HepG2 (cell line): Measurements from ENCODE around the gene EIF1. TPM values are rescaled to one million over a fixed set of nuclear protein-coding genes. Genes with fewer than 3 reads are reported as not detected.

Experiments used
- ARNT ChIP-seq: fragments of 450-650 bp; IDR thresholded peaks from 2 replicates; pipeline ENCODE4 v1.6.1; 2017
- KLF12 ChIP-seq: sonication (generic); formaldehyde crosslinking; IDR thresholded peaks from 2 replicates; pipeline ENCODE4 v1.4.0; 2020; ENCODE audit warnings: missing genetic modification reagents, borderline replicate concordance
- NPAS2 ChIP-seq: sonication (generic); formaldehyde crosslinking; IDR thresholded peaks from 2 replicates; pipeline ENCODE4 v1.8.0; 2022; ENCODE audit warnings: mild to moderate bottlenecking, missing genetic modification reagents, borderline replicate concordance
- SRSF1 ChIP-seq: fragments of 200-400 bp; formaldehyde crosslinking; optimal IDR thresholded peaks from 2 replicates; pipeline ENCODE3; 2017; ENCODE audit warnings: mild to moderate bottlenecking, low read depth, low read length, moderate library complexity
- TP53 ChIP-seq: sonication (generic); formaldehyde crosslinking; conservative IDR thresholded peaks from 2 replicates; pipeline ENCODE4 v1.4.0; 2020; ENCODE audit warnings: missing genetic modification reagents
- ZMYM3 ChIP-seq: sonication (generic); formaldehyde crosslinking; IDR thresholded peaks from 2 replicates; pipeline ENCODE4 v1.5.1; 2020; ENCODE audit warnings: mild to moderate bottlenecking, missing genetic modification reagents
- ZNF12 ChIP-seq: sonication (generic); formaldehyde crosslinking; IDR thresholded peaks from 2 replicates; pipeline ENCODE4 v1.5.0; 2020; ENCODE audit warnings: missing genetic modification reagents
- ZNF18 ChIP-seq: sonication (generic); formaldehyde crosslinking; IDR thresholded peaks from 2 replicates; pipeline ENCODE4 v1.8.0; 2022; ENCODE audit warnings: mild to moderate bottlenecking, missing genetic modification reagents; ENCODE audit not compliant: insufficient replicate concordance
- ZNF333 ChIP-seq: sonication (generic); formaldehyde crosslinking; IDR thresholded peaks from 2 replicates; pipeline ENCODE4 v1.4.0; 2020; ENCODE audit warnings: mild to moderate bottlenecking, missing genetic modification reagents, borderline replicate concordance
- ZNF512 ChIP-seq: sonication (generic); formaldehyde crosslinking; IDR thresholded peaks from 2 replicates; pipeline ENCODE4 v1.4.0; 2020; ENCODE audit warnings: mild to moderate bottlenecking, missing genetic modification reagents
- ZNF543 ChIP-seq: sonication (generic); formaldehyde crosslinking; IDR thresholded peaks from 2 replicates; pipeline ENCODE4 v1.4.0; 2020; ENCODE audit warnings: mild to moderate bottlenecking, missing genetic modification reagents
- ZNF563 ChIP-seq: sonication (generic); formaldehyde crosslinking; IDR thresholded peaks from 2 replicates; pipeline ENCODE4 v1.8.0; 2022; ENCODE audit warnings: mild to moderate bottlenecking, moderate library complexity, missing genetic modification reagents
- ZNF761 ChIP-seq: sonication (generic); formaldehyde crosslinking; conservative IDR thresholded peaks from 2 replicates; pipeline ENCODE4 v1.4.0; 2020; ENCODE audit warnings: mild to moderate bottlenecking, missing genetic modification reagents
- ZNF816 ChIP-seq: sonication (generic); formaldehyde crosslinking; IDR thresholded peaks from 2 replicates; pipeline ENCODE4 v1.8.0; 2022; ENCODE audit warnings: missing genetic modification reagents, mild to moderate bottlenecking, borderline replicate concordance
- ZSCAN31 ChIP-seq: sonication (generic); formaldehyde crosslinking; IDR thresholded peaks from 2 replicates; pipeline ENCODE4 v1.5.0; 2020; ENCODE audit warnings: low read depth, mild to moderate bottlenecking, missing genetic modification reagents
- polyA plus RNA-seq, 8 experiments: library from polyadenylated mRNA; depleted of rRNA in 3 of 8; stranded (reverse) in 7 of 8; unstranded in 1 of 8; fragments of >200 nt; fragmentation: Illumina TruSeq in 4 of 8; extraction: Trizol in 4 of 8; gene quantifications; 2 replicates each; pipeline versions ENCODE4 v1.2.1 to v1.2.3, GENCODE V29; 2011 to 2016; ENCODE audit warnings: low read depth in 4 of 8, missing spikeins in 1 of 8, mixed read lengths in 1 of 8; ENCODE audit not compliant: insufficient read depth in 1 of 8
- total RNA-seq, 5 experiments: library from RNA; depleted of rRNA; stranded (reverse); fragments of >200 nt; fragmentation: Illumina TruSeq; extraction: Trizol; gene quantifications; 2 replicates each; pipeline ENCODE4 v1.2.3, GENCODE V29; 2016; ENCODE audit warnings: low read depth in 1 of 5
- TF ChIP-seq, protein P1 (sequence below): sonication (generic); formaldehyde crosslinking; IDR thresholded peaks from 2 replicates; pipeline ENCODE4 v1.4.0; 2020; ENCODE audit warnings: missing genetic modification reagents
- TF ChIP-seq, protein P2 (sequence below): sonication (generic); formaldehyde crosslinking; IDR thresholded peaks from 2 replicates; pipeline ENCODE4 v1.8.0; 2023; ENCODE audit warnings: mild to moderate bottlenecking, missing genetic modification reagents
- TF ChIP-seq, protein P3 (sequence below), 2 experiments: sonication (generic) in 1 of 2; formaldehyde crosslinking in 1 of 2; IDR thresholded peaks; 2 replicates each; pipeline versions ENCODE4 v1.4.0 to v1.6.1; 2018 to 2020; ENCODE audit warnings: missing genetic modification reagents in 2 of 2, borderline replicate concordance in 1 of 2, low read depth in 1 of 2, mild to moderate bottlenecking in 1 of 2, missing biosample characterization in 1 of 2
- TF ChIP-seq, protein P4 (sequence below): conservative IDR thresholded peaks from 2 replicates; pipeline ENCODE4 v1.6.1; 2018; ENCODE audit warnings: missing genetic modification reagents

EIF1 gene
- total and polyA plus RNA-seq, 2 of the 13 experiments (the other 11 are each of a cell fraction or from before 2014, with no cell fraction given) = 147 to 517 TPM

GRCh38 chr17:41647940-41648410, 40.7 kb upstream of the EIF1 start (continued):
- TF ChIP-seq, protein P1, sequence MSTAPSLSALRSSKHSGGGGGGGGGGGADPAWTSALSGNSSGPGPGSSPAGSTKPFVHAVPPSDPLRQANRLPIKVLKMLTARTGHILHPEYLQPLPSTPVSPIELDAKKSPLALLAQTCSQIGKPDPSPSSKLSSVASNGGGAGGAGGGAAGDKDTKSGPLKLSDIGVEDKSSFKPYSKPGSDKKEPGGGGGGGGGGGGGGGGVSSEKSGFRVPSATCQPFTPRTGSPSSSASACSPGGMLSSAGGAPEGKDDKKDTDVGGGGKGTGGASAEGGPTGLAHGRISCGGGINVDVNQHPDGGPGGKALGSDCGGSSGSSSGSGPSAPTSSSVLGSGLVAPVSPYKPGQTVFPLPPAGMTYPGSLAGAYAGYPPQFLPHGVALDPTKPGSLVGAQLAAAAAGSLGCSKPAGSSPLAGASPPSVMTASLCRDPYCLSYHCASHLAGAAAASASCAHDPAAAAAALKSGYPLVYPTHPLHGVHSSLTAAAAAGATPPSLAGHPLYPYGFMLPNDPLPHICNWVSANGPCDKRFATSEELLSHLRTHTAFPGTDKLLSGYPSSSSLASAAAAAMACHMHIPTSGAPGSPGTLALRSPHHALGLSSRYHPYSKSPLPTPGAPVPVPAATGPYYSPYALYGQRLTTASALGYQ (CRISPR knock-in tag) = no peak
- TF ChIP-seq ZNF18 (CRISPR knock-in tag) (peak; percentile 42), ZSCAN31 (CRISPR knock-in tag) (no peak), SRSF1 (no peak), ZNF512 (CRISPR knock-in tag) (no peak), NPAS2 (CRISPR knock-in tag) (no peak), ARNT (no peak), ZNF816 (no peak), ZNF333 (CRISPR knock-in tag) (no peak), ZNF761 (CRISPR knock-in tag) (no peak), TP53 (CRISPR knock-in tag) (no peak), ZMYM3 (0 out of 2 replicates have a peak, but pooled peaks have one; percentile 36), ZNF12 (0 out of 2 replicates have a peak, but pooled peaks have one; percentile 28), ZNF563 (no peak), KLF12 (CRISPR knock-in tag) (no peak), ZNF543 (CRISPR knock-in tag) (no peak)
- TF ChIP-seq, protein P2, sequence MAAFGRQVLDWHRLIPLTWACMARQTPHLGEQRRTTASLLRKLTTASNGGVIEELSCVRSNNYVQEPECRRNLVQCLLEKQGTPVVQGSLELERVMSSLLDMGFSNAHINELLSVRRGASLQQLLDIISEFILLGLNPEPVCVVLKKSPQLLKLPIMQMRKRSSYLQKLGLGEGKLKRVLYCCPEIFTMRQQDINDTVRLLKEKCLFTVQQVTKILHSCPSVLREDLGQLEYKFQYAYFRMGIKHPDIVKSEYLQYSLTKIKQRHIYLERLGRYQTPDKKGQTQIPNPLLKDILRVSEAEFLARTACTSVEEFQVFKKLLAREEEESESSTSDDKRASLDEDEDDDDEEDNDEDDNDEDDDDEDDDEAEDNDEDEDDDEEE (CRISPR knock-in tag) = no peak
- TF ChIP-seq, protein P3, sequence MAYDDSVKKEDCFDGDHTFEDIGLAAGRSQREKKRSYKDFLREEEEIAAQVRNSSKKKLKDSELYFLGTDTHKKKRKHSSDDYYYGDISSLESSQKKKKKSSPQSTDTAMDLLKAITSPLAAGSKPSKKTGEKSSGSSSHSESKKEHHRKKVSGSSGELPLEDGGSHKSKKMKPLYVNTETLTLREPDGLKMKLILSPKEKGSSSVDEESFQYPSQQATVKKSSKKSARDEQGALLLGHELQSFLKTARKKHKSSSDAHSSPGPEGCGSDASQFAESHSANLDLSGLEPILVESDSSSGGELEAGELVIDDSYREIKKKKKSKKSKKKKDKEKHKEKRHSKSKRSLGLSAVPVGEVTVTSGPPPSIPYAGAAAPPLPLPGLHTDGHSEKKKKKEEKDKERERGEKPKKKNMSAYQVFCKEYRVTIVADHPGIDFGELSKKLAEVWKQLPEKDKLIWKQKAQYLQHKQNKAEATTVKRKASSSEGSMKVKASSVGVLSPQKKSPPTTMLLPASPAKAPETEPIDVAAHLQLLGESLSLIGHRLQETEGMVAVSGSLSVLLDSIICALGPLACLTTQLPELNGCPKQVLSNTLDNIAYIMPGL (CRISPR knock-in tag; IDR thresholded peaks at IDR 0.05; ENCODE audit: borderline replicate concordance in 1 of 2, low read depth in 1 of 2) = peak; percentile 25 to 83; a peak in 3 of 4 replicates
- TF ChIP-seq, protein P4, sequence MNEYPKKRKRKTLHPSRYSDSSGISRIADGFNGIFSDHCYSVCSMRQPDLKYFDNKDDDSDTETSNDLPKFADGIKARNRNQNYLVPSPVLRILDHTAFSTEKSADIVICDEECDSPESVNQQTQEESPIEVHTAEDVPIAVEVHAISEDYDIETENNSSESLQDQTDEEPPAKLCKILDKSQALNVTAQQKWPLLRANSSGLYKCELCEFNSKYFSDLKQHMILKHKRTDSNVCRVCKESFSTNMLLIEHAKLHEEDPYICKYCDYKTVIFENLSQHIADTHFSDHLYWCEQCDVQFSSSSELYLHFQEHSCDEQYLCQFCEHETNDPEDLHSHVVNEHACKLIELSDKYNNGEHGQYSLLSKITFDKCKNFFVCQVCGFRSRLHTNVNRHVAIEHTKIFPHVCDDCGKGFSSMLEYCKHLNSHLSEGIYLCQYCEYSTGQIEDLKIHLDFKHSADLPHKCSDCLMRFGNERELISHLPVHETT = 0 out of 2 replicates have a peak, but pooled peaks have one; percentile 13
